SH-SY5Y (cell line): Measurements from ENCODE around the gene UNC45B.

Source experiments
- GATA2 ChIP-seq: IDR thresholded peaks from 2 replicates; pipeline ENCODE4 v1.6.1; 2011; ENCODE audit warnings: mild to moderate bottlenecking, low read depth, low read length
- GATA3 ChIP-seq: IDR thresholded peaks from 2 replicates; pipeline ENCODE4 v1.6.1; 2011; ENCODE audit warnings: low read depth, mild to moderate bottlenecking, low read length, moderate library complexity

Gene UNC45B

DNA sequence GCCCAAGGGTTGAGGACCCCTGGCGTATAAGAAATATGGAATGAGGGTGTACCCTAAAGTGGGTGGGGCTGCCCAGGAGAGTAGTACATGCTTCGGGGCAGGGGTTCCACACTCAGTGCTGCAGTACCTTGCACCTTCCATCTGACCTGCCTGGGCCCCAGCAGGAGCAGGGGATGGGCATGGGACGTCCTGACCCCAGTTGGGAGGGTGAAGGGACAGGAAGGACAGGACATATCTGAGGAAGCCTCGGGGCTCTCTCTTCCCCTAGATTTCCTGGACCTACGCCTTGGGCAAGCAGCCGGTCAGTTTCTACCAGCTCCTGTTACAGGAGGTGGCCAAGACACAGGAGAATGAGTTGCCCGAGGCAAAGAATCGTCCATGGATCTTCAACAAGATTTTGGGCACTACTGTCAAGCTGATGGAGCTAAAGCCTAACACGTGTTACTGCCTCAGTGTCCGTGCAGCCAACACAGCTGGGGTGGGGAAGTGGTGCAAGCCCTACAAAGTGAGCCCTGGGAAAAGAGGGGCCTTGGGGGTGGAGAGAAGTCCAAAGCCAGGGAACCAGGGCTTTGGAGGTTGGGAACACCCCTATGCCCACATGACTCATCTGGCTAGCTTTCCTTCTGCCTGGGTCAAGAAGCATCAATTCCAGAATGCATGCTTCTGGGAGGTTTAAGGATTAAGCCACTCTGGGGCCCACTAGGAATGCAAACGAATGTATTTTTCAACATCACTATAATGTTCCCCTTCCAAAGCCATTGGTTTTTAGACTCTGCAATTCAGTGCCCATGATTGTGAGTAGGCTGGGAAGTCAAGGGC, 18.3 kb upstream of the UNC45B start:
- TF ChIP-seq GATA2 (no peak), GATA3 (no peak)

GRCh38 chr17:35129973-35130351, 17.7 kb upstream of the UNC45B start:
- TF ChIP-seq GATA3 = no peak
- TF ChIP-seq GATA2 = no peak

DNA sequence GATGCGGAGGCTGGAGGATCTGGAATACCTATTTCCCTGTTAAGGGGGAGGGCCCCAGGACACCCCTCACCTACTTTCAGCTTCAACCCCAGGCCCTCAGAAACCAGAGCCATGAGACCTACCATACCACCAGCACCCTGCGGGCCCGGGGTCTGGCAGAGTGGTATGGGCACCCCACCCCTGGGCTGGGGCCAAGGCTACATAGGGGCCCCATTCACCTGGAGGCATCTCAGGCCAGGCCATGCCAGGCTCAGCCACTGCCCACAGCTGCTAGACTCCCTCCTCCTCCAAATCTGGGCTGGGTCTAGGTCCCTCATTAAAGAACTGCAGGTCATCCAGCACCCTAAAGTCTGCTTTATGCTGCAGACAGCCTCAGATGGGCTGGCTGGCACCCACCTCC, 17.2 kb upstream of the UNC45B start:
- TF ChIP-seq GATA3 = no peak
- TF ChIP-seq GATA2 = no peak

DNA sequence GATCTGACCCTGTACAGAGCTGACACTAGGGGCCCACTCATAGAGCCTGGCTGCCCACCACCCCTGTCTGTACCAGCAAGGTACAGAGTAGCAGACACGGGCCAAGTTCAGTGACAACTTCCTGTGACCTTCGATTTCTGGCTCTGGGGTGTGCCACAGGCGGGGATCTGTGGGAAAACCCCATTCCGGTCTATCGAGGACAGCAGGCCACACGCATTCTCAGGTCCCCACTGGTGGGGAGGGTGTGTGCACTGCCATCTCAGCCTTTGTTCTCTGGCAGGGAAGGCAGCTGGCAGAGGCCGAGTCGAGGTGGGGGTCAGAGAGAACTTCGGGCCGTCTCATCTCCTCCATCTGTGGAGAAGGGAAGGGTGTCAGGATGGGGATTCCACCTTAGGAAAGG, 15.5 kb upstream of the UNC45B start:
- no peak for TF ChIP-seq GATA2

GRCh38 chr17:35132816-35133550, 14.6 kb upstream of the UNC45B start:
- no peak for TF ChIP-seq GATA2
- no peak for TF ChIP-seq GATA3

DNA sequence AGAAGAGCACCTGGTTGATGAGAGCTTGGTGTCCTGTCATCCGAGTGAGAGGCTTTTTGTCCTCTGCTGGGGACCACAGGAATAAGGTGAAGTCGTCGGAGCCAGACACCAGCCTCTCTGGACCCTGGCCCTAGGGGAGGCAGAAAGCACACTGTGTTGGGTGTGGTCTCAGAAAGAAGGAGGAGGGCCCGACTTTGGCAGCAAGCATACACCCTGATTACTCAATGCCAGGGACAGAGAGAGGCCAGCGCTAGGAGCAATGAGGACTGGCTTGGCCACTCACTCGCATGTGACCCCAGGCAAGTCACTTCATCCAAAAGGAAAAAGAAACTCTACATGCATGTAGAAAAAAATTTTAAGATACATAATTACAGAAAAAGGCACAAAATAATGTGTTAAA, 12.3 kb upstream of the UNC45B start:
- TF ChIP-seq GATA2 = no peak
- no peak for TF ChIP-seq GATA3

- TF ChIP-seq GATA3 = no peak
Observed at GRCh38 chr17:35138218-35138617, 9.4 kb upstream of the UNC45B start.

GRCh38 chr17:35141681-35142466, 5.7 kb upstream of the UNC45B start, which contains the start of gene NLE1:
Gene NLE1 (minus strand): TSS chr17:35142303. CDS start chr17:35142275, 28 bp downstream.
- no peak for TF ChIP-seq GATA3
- TF ChIP-seq GATA2 = no peak

- TF ChIP-seq GATA2 = no peak
- TF ChIP-seq GATA3 = no peak
Observed at GRCh38 chr17:35142467-35142796, 5.2 kb upstream of the UNC45B start.

GRCh38 chr17:35144840-35145239, 2.8 kb upstream of the UNC45B start:
- no peak for TF ChIP-seq GATA2
- no peak for TF ChIP-seq GATA3

DNA sequence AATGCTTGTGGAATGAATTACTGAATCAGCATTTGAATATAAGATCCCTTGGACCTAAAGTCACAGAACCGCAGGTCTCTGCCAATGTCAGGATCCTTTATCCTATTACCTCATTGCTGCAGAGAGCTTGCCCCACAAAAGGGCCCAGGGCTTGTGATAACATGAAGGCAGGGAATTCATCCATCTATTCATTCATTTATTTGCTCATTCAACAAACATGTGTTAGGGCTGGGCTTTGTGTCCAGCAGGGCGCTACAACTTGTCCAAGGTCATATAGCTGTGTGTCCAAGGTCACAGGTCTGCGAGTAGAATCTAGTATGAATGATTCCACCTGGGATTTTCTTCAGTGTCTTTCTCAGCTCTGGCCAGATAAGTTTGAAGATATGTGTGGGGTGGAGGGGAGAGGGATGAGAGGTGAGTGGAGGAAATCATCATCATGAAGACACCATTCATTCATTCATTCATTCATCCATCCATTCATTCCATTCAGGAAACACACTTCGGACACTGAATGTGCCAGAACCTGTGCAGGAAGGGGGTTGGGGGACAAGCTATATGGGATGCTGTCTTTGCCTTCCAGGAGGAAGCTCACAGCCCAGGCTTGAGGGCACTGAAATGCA, 1.3 kb upstream of the UNC45B start:
- no peak for TF ChIP-seq GATA3
- no peak for TF ChIP-seq GATA2

GRCh38 chr17:35148144-35148543, 527 bp downstream of the UNC45B start:
- TF ChIP-seq GATA2 (no peak), GATA3 (no peak)

DNA sequence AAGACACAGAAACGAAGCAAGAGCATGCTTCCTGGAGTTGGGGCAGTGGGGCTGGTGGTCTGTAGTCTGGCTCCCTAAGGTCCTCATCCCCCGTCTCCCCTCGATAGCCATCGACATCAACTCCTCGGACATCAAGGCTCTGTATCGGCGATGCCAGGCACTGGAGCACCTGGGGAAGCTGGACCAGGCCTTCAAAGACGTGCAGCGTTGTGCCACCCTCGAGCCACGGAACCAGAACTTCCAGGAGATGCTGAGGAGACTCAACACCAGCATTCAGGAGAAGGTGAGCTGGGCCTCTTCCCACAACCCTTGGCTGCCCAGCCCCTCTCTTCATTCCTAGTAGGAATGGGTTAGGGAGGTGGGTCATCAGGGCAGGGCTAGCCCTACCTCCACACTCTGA, 2.3 kb downstream of the UNC45B start:
- TF ChIP-seq GATA2 (no peak), GATA3 (no peak)
